ENCODE results near the gene PLCB2.

PLCB2 gene

GRCh38 chr15:40271685-40272484 is 35.9 kb downstream of the PLCB2 start:
- Mint-ChIP-seq H3K4me3 (no peak overlapping the region), H3K27me3 (no peaks in the 10 kb centered on the region), H3K27ac (ENCODE audit: low read depth) (no peak overlapping the region)

GRCh38 chr15:40270246-40270995 is 37.3 kb downstream of the PLCB2 start:
- no peak for ATAC-seq (replicated peaks; ENCODE audit: extremely low read depth, poor library complexity, severe bottlenecking)
- Mint-ChIP-seq H3K36me3 (ENCODE audit: insufficient read depth) (peaks cover 4% of the 10 kb centered on the region), H3K4me3 (no peak overlapping the region)

More at GRCh38 chr15:40271685-40272484, 35.9 kb downstream of the PLCB2 start:
- no peak for DNase-seq (ENCODE audit: low spot score in 2 of 2)
- peaks cover 4% of the 10 kb centered on the region for H3K36me3 Mint-ChIP-seq (ENCODE audit: insufficient read depth)
- no peaks in the 10 kb centered on the region for H3K9me3 Mint-ChIP-seq
- H3K4me1 Mint-ChIP-seq = peaks cover 5% of the 10 kb centered on the region
- ATAC-seq (replicated peaks; ENCODE audit: extremely low read depth, poor library complexity, severe bottlenecking) = no peak

DNA sequence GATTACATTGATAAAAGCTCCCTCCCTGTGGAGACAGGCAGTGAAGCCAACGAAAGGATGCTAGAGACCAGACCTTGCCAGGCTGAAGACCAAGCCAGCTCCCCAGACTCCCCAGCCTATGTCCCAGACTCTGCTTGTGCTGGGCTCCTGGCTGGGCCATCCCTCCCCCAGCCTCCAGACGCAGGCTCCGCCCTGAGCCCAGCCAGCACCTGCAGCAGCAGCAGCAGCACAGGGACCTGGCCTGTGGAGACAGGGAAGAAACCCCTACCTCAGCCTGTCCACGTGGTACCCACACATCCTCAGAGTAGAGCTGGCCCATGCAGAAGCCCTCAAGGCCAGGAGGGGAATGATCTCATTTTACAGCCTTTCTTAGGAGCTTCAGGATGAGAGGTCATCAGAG is 38.1 kb downstream of the PLCB2 start:
- Mint-ChIP-seq H3K9me3 (no peaks in the 10 kb centered on the region), H3K4me3 (no peak overlapping the region), H3K27ac (ENCODE audit: low read depth) (no peak overlapping the region), H3K36me3 (ENCODE audit: insufficient read depth) (peaks cover 3% of the 10 kb centered on the region), H3K27me3 (no peaks in the 10 kb centered on the region), H3K4me1 (peaks cover 2% of the 10 kb centered on the region)
- DNase-seq (ENCODE audit: low spot score in 2 of 2) = no peak
- ATAC-seq (replicated peaks; ENCODE audit: extremely low read depth, poor library complexity, severe bottlenecking) = no peak

More at GRCh38 chr15:40270246-40270995, 37.3 kb downstream of the PLCB2 start:
- no peaks in the 10 kb centered on the region for H3K27me3 Mint-ChIP-seq
- peaks cover 5% of the 10 kb centered on the region for H3K4me1 Mint-ChIP-seq
- no peak for DNase-seq (ENCODE audit: low spot score in 2 of 2)
- no peak overlapping the region for H3K27ac Mint-ChIP-seq (ENCODE audit: low read depth)
- no peaks in the 10 kb centered on the region for H3K9me3 Mint-ChIP-seq

- no peak for DNase-seq (ENCODE audit: low spot score in 2 of 2)
- Mint-ChIP-seq H3K4me1 (no peaks in the 10 kb centered on the region), H3K4me3 (no peak overlapping the region), H3K36me3 (ENCODE audit: insufficient read depth) (no peaks in the 10 kb centered on the region), H3K27ac (ENCODE audit: low read depth) (no peak overlapping the region), H3K9me3 (no peaks in the 10 kb centered on the region), H3K27me3 (no peaks in the 10 kb centered on the region)
- no peak for ATAC-seq (replicated peaks; ENCODE audit: extremely low read depth, poor library complexity, severe bottlenecking)
Observed at GRCh38 chr15:40267670-40268069, 40.1 kb downstream of the PLCB2 start.

DNA sequence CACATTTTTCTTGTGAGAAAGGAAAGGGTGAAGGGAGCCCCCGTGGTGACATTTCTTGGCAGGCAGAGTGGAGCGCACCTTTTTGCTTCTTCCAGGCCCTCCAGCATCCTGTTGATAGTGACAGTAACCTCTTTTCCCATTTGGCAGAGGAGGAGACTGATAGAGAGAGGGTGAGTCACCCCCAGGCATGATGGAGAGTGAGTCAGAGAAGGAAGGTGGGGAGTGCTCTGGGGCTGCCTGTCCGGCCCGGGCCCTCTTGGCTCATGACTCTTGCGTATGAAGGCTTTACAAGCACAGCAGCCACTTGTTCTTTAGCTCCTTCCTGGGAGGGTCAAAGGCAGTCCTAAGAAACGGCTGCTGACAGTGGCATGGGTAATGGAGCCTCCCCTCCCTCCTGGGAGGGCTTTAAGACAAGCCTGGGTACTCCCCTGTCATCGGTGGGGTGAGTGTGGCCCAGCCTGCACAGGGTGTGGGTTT is 40.9 kb downstream of the PLCB2 start:
- Mint-ChIP-seq H3K4me3 (no peak overlapping the region), H3K36me3 (ENCODE audit: insufficient read depth) (no peaks in the 10 kb centered on the region), H3K4me1 (no peaks in the 10 kb centered on the region), H3K9me3 (no peaks in the 10 kb centered on the region), H3K27ac (ENCODE audit: low read depth) (no peak overlapping the region), H3K27me3 (no peaks in the 10 kb centered on the region)
- ATAC-seq (replicated peaks; ENCODE audit: extremely low read depth, poor library complexity, severe bottlenecking) (no peak), DNase-seq (ENCODE audit: low spot score in 2 of 2) (no peak)

GRCh38 chr15:40265875-40266274 is 41.9 kb downstream of the PLCB2 start:
- ATAC-seq (replicated peaks; ENCODE audit: extremely low read depth, poor library complexity, severe bottlenecking) = no peak

GRCh38 chr15:40265355-40265754 is 42.4 kb downstream of the PLCB2 start:
- H3K36me3 Mint-ChIP-seq (ENCODE audit: insufficient read depth) = no peaks in the 10 kb centered on the region
- no peaks in the 10 kb centered on the region for H3K27me3 Mint-ChIP-seq
- H3K4me3 Mint-ChIP-seq = no peak overlapping the region
- ATAC-seq (replicated peaks; ENCODE audit: extremely low read depth, poor library complexity, severe bottlenecking) (no peak), DNase-seq (ENCODE audit: low spot score in 2 of 2) (no peak)
- H3K27ac Mint-ChIP-seq (ENCODE audit: low read depth) = no peak overlapping the region
- no peaks in the 10 kb centered on the region for H3K9me3 Mint-ChIP-seq
- no peaks in the 10 kb centered on the region for H3K4me1 Mint-ChIP-seq

More at GRCh38 chr15:40265875-40266274, 41.9 kb downstream of the PLCB2 start:
- Mint-ChIP-seq H3K9me3 (no peaks in the 10 kb centered on the region), H3K4me3 (no peak overlapping the region), H3K27ac (ENCODE audit: low read depth) (no peak overlapping the region), H3K4me1 (no peaks in the 10 kb centered on the region), H3K36me3 (ENCODE audit: insufficient read depth) (no peaks in the 10 kb centered on the region), H3K27me3 (no peaks in the 10 kb centered on the region)
- DNase-seq (ENCODE audit: low spot score in 2 of 2) = no peak

- DNase-seq (ENCODE audit: low spot score in 2 of 2) (no peak), ATAC-seq (replicated peaks; ENCODE audit: extremely low read depth, poor library complexity, severe bottlenecking) (no peak)
- H3K4me1 Mint-ChIP-seq = no peaks in the 10 kb centered on the region
- no peak overlapping the region for H3K4me3 Mint-ChIP-seq
- no peak overlapping the region for H3K27ac Mint-ChIP-seq (ENCODE audit: low read depth)
- no peaks in the 10 kb centered on the region for H3K36me3 Mint-ChIP-seq (ENCODE audit: insufficient read depth)
- H3K9me3 Mint-ChIP-seq = no peaks in the 10 kb centered on the region
- no peaks in the 10 kb centered on the region for H3K27me3 Mint-ChIP-seq
Observed at GRCh38 chr15:40264321-40265153, 43.2 kb downstream of the PLCB2 start.

GRCh38 chr15:40263024-40263754 is 44.5 kb downstream of the PLCB2 start:
- Mint-ChIP-seq H3K27me3 (no peaks in the 10 kb centered on the region), H3K9me3 (no peaks in the 10 kb centered on the region), H3K4me3 (no peak overlapping the region), H3K4me1 (no peaks in the 10 kb centered on the region), H3K27ac (ENCODE audit: low read depth) (no peak overlapping the region), H3K36me3 (ENCODE audit: insufficient read depth) (peaks cover 1% of the 10 kb centered on the region)
- ATAC-seq (replicated peaks; ENCODE audit: extremely low read depth, poor library complexity, severe bottlenecking) (no peak), DNase-seq (ENCODE audit: low spot score in 2 of 2) (no peak)

DNA sequence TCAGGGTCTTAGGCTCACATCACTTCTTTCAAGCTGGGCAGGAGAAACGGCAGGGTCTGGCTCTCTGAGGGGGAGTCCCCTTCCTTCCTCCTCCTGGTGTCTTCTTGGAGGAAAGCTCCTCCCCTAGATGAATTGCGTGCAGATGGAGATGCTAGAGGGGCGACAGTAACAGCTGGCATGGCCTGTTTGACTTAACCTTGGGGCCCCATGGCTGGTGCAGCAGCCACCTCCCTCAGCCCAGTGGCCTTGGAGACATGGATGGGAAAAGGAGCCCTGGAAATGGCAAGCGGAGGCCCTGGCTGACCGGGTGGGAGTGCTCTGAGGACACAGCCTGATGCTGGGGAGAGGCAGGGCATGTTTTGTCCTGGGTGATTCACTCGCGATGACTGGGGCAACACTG is 48.7 kb downstream of the PLCB2 start:
- Mint-ChIP-seq H3K27me3 (peaks cover 4% of the 10 kb centered on the region), H3K4me3 (no peak overlapping the region), H3K36me3 (ENCODE audit: insufficient read depth) (peaks cover 3% of the 10 kb centered on the region), H3K9me3 (no peaks in the 10 kb centered on the region), H3K4me1 (peaks cover 9% of the 10 kb centered on the region), H3K27ac (ENCODE audit: low read depth) (no peak overlapping the region)
- DNase-seq (ENCODE audit: low spot score in 2 of 2) (no peak), ATAC-seq (replicated peaks; ENCODE audit: extremely low read depth, poor library complexity, severe bottlenecking) (no peak)

DNA sequence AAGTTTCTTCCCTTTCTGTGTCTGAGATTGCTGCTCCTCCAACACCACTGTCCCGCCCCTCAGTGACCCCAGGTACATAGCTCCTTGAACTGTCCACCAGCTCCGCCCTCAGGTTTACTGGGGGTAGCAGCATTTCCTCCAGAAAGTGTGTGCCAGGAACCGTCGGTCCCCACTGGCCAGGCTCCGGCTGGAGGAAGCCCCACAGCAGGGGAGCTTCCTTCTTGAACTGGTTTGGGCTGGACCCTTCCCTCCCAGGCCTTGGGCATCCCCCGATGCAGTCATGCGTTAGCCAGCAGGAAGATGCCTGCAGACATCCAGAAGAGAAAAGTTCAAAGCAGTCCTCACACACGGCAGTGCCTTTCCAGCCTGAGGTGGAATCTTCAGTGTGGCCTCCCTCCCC is 49.2 kb downstream of the PLCB2 start:
- H3K4me3 Mint-ChIP-seq = no peak overlapping the region
- no peak for DNase-seq (ENCODE audit: low spot score in 2 of 2)
- H3K4me1 Mint-ChIP-seq = peaks cover 13% of the 10 kb centered on the region
- H3K27ac Mint-ChIP-seq (ENCODE audit: low read depth) = no peak overlapping the region
- H3K36me3 Mint-ChIP-seq (ENCODE audit: insufficient read depth) = peaks cover 3% of the 10 kb centered on the region
- H3K27me3 Mint-ChIP-seq = peaks cover 8% of the 10 kb centered on the region
- H3K9me3 Mint-ChIP-seq = no peaks in the 10 kb centered on the region
- ATAC-seq (replicated peaks; ENCODE audit: extremely low read depth, poor library complexity, severe bottlenecking) = no peak
